ENCODE results near the gene PCDH9.

DNA sequence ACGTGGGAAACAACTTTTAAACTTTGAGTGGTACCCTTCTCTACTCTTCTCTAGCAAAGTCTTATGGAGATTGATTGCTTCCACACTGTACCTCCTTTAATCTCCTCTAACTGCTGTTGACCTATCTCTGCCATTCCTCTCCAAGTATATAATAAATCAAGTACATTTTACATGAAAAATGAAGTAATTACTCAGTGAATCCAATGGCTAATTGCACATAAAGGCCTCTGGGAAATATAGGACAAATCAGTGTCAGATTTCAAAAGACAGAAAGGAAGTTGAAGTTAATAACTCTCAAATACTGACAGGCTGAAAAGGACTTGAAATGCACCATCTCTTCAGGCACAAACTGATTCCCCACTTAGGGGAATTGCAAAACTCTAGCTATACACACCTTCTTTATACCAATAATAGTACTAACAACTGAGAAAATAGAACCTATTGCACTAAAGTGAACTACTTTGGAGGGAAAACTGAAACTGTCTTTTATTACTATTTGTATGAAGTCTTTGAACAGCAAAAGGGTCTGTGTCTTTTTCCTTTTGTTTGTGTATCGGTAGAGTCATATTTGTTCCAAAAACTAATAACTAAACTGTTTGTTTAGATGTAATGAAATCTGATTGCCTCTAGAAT, 701.1 kb downstream of the PCDH9 start:
- TF ChIP-seq CTCF (IDR thresholded peaks at IDR 0.05; ENCODE audit: low read depth, low read length) (no peak), POLR2A (IDR thresholded peaks at IDR 0.05; ENCODE audit: extremely low read depth, insufficient read length) (no peak), MYC (IDR thresholded peaks at IDR 0.05; ENCODE audit: low read depth, low read length) (no peak)
- TF ChIP-seq, protein P1, sequence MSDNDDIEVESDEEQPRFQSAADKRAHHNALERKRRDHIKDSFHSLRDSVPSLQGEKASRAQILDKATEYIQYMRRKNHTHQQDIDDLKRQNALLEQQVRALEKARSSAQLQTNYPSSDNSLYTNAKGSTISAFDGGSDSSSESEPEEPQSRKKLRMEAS (IDR thresholded peaks at IDR 0.05; ENCODE audit: low read depth, low read length): no peak
